Neural progenitor cell (in vitro differentiated cells): ENCODE measurements around the gene SH3BP5L. TPM values are rescaled to one million over a fixed set of nuclear protein-coding genes. Genes with fewer than 3 reads are reported as not detected.
"Not testable (repeated sequence)": the region's sequence is repeated elsewhere in the genome, so short reads cannot be mapped to it uniquely, and the experiment has no call there.

Experiments used
- DNase-seq: peaks from one replicate; pipeline ENCODE4 v3.0.0-alpha.2; 2016; ENCODE audit warnings: low spot score
- H2AFZ ChIP-seq: fragments of 200-600 bp; sonication (generic); replicated peaks from 2 replicates; pipeline ENCODE4 v1.6.1; 2016; ENCODE audit warnings: antibody characterized with exemption
- H3F3A ChIP-seq: fragments of 200-600 bp; sonication (generic); 2 replicates; pipeline ENCODE4 v1.6.1; 2016; ENCODE audit warnings: antibody characterized with exemption, low read depth
- H3K27ac ChIP-seq: fragments of 200-600 bp; sonication (generic); 2 replicates; pipeline ENCODE4 v1.5.1; 2016; ENCODE audit warnings: mild to moderate bottlenecking
- H3K27me3 ChIP-seq: fragments of 200-600 bp; sonication (generic); 2 replicates; pipeline ENCODE4 v1.6.1; 2016; ENCODE audit warnings: mild to moderate bottlenecking, moderate library complexity
- H3K36me3 ChIP-seq: fragments of 200-600 bp; sonication (generic); 2 replicates; pipeline ENCODE4 v1.5.1; 2016
- H3K4me1 ChIP-seq: fragments of 200-600 bp; sonication (generic); 2 replicates; pipeline ENCODE4 v1.6.1; 2016; ENCODE audit warnings: mixed run types
- H3K4me2 ChIP-seq: fragments of 200-600 bp; sonication (generic); 2 replicates; pipeline ENCODE4 v1.6.1; 2016
- H3K4me3 ChIP-seq: fragments of 200-600 bp; sonication (generic); 2 replicates; pipeline ENCODE4 v1.5.1; 2016
- H3K79me2 ChIP-seq: fragments of 200-600 bp; sonication (generic); 2 replicates; pipeline ENCODE4 v1.6.1; 2016; ENCODE audit warnings: low read depth
- H3K9ac ChIP-seq: fragments of 200-600 bp; sonication (generic); 2 replicates; pipeline ENCODE4 v1.6.1; 2016
- H3K9me3 ChIP-seq: fragments of 200-600 bp; sonication (generic); 2 replicates; pipeline ENCODE4 v1.5.1; 2016; ENCODE audit warnings: low read depth
- H4K20me1 ChIP-seq: fragments of 200-600 bp; sonication (generic); 2 replicates; pipeline ENCODE4 v1.6.1; 2016; ENCODE audit warnings: low read depth
- H3K27ac Mint-ChIP-seq: 3 replicates; pipeline ENCODE4 v1.8.0; 2021; ENCODE audit warnings: mixed read lengths
- H3K27me3 Mint-ChIP-seq: 2 replicates; pipeline ENCODE4 v1.8.0; 2022; ENCODE audit warnings: low read depth, mild to moderate bottlenecking, inconsistent platforms, moderate library complexity, mixed read lengths; ENCODE audit not compliant: insufficient read depth
- H3K36me3 Mint-ChIP-seq: 3 replicates; pipeline ENCODE4 v1.8.0; 2021; ENCODE audit warnings: mixed read lengths
- H3K4me1 Mint-ChIP-seq: 3 replicates; pipeline ENCODE4 v1.8.0; 2021; ENCODE audit warnings: mixed read lengths
- H3K4me3 Mint-ChIP-seq: 3 replicates; pipeline ENCODE4 v1.8.0; 2021; ENCODE audit warnings: mild to moderate bottlenecking, moderate library complexity, mixed read lengths
- H3K9me3 Mint-ChIP-seq: 3 replicates; pipeline ENCODE4 v1.8.0; 2020; ENCODE audit warnings: mixed read lengths
- CTCF ChIP-seq: fragments of 200-600 bp; sonication (generic); IDR thresholded peaks from 2 replicates; pipeline ENCODE4 v1.5.1; 2017; ENCODE audit warnings: antibody characterized with exemption, mild to moderate bottlenecking
- EZH2 ChIP-seq: fragments of 200-600 bp; sonication (generic); IDR thresholded peaks from 2 replicates; pipeline ENCODE4 v1.6.1; 2017; ENCODE audit warnings: antibody characterized with exemption, mild to moderate bottlenecking, moderate library complexity
- EZH2phosphoT487 ChIP-seq: fragments of 200-600 bp; sonication (generic); IDR thresholded peaks from 2 replicates; pipeline ENCODE4 v1.6.1; 2017; ENCODE audit warnings: antibody characterized with exemption
- total RNA-seq: library from RNA; depleted of rRNA; stranded (reverse); fragments of >200 nt; gene quantifications from 2 replicates; pipeline ENCODE4 v1.2.3, GENCODE V29; 2015; ENCODE audit warnings: low replicate concordance

SH3BP5L gene
- total RNA-seq, 1 donor from 2014 or later: 9.6 TPM

GRCh38 chr1:248791010-248791409, 34.7 kb downstream of the SH3BP5L start:
- no peak overlapping the region for H2AFZ ChIP-seq
- H3F3A ChIP-seq: no peaks in the 10 kb centered on the region
- DNase-seq: no peak
- no peak overlapping the region for H3K4me3 Mint-ChIP-seq
- peaks cover 5% of the 10 kb centered on the region for H3K9me3 ChIP-seq
- H3K9me3 Mint-ChIP-seq: peaks cover 4% of the 10 kb centered on the region
- H3K27me3 Mint-ChIP-seq: peaks cover 8% of the 10 kb centered on the region
- no peak overlapping the region for H3K27ac ChIP-seq
- no peak overlapping the region for H3K4me2 ChIP-seq
- H3K36me3 Mint-ChIP-seq: no peaks in the 10 kb centered on the region
- H3K36me3 ChIP-seq: no peaks in the 10 kb centered on the region
- no peaks in the 10 kb centered on the region for H3K4me1 ChIP-seq
- H3K9ac ChIP-seq: no peak overlapping the region
- H3K27me3 ChIP-seq: no peaks in the 10 kb centered on the region
- TF ChIP-seq CTCF (no peak), EZH2 (no peak), EZH2phosphoT487 (no peak)
- no peak overlapping the region for H3K27ac Mint-ChIP-seq
- no peak overlapping the region for H3K4me3 ChIP-seq
- no peaks in the 10 kb centered on the region for H4K20me1 ChIP-seq
- H3K4me1 Mint-ChIP-seq: no peaks in the 10 kb centered on the region
- no peaks in the 10 kb centered on the region for H3K79me2 ChIP-seq

GRCh38 chr1:248790456-248790855, 35.3 kb downstream of the SH3BP5L start:
- no peak overlapping the region for H3K4me3 ChIP-seq
- H3K9me3 Mint-ChIP-seq: peaks cover 2% of the 10 kb centered on the region

GRCh38 chr1:248789337-248789736, 36.4 kb downstream of the SH3BP5L start:
- not testable (repeated sequence) for H3K4me3 ChIP-seq, H4K20me1 ChIP-seq, H3K36me3 ChIP-seq, H3K9ac ChIP-seq, H3K9me3 ChIP-seq, H3K27me3 ChIP-seq, H3F3A ChIP-seq, H3K4me3 Mint-ChIP-seq, H3K27ac Mint-ChIP-seq, H3K79me2 ChIP-seq, H3K27me3 Mint-ChIP-seq, H3K4me1 ChIP-seq, H3K4me2 ChIP-seq, H3K27ac ChIP-seq, DNase-seq, H2AFZ ChIP-seq, H3K36me3 Mint-ChIP-seq, H3K9me3 Mint-ChIP-seq, H3K4me1 Mint-ChIP-seq

More at GRCh38 chr1:248790456-248790855, 35.3 kb downstream of the SH3BP5L start:
- no peaks in the 10 kb centered on the region for H3K79me2 ChIP-seq
- no peak overlapping the region for H3K4me2 ChIP-seq
- H3K4me1 Mint-ChIP-seq: no peaks in the 10 kb centered on the region
- H3F3A ChIP-seq: no peaks in the 10 kb centered on the region
- no peak for DNase-seq
- no peaks in the 10 kb centered on the region for H4K20me1 ChIP-seq
- no peak overlapping the region for H3K27ac Mint-ChIP-seq
- no peak overlapping the region for H2AFZ ChIP-seq
- no peaks in the 10 kb centered on the region for H3K27me3 ChIP-seq
- H3K9me3 ChIP-seq: peaks cover 5% of the 10 kb centered on the region
- H3K27ac ChIP-seq: no peak overlapping the region
- TF ChIP-seq EZH2: no peak
- no peak for TF ChIP-seq CTCF
- TF ChIP-seq EZH2phosphoT487: no peak
- H3K4me3 Mint-ChIP-seq: no peak overlapping the region
- no peaks in the 10 kb centered on the region for H3K36me3 Mint-ChIP-seq
- no peaks in the 10 kb centered on the region for H3K36me3 ChIP-seq
- no peak overlapping the region for H3K9ac ChIP-seq
- H3K27me3 Mint-ChIP-seq: peaks cover 8% of the 10 kb centered on the region
- H3K4me1 ChIP-seq: no peaks in the 10 kb centered on the region

- no peak overlapping the region for H2AFZ ChIP-seq
- H3K79me2 ChIP-seq: no peaks in the 10 kb centered on the region
- Mint-ChIP-seq H3K4me1 (no peaks in the 10 kb centered on the region), H3K36me3 (no peaks in the 10 kb centered on the region), H3K27ac (no peak overlapping the region), H3K27me3 (peaks cover 8% of the 10 kb centered on the region), H3K9me3 (no peaks in the 10 kb centered on the region), H3K4me3 (no peak overlapping the region)
- peaks cover 5% of the 10 kb centered on the region for H3K9me3 ChIP-seq
- no peaks in the 10 kb centered on the region for H3K27me3 ChIP-seq
- TF ChIP-seq EZH2phosphoT487 (no peak), EZH2 (no peak), CTCF (no peak)
- no peak overlapping the region for H3K4me3 ChIP-seq
- H3K4me2 ChIP-seq: no peak overlapping the region
- no peaks in the 10 kb centered on the region for H3K36me3 ChIP-seq
- no peaks in the 10 kb centered on the region for H4K20me1 ChIP-seq
- no peaks in the 10 kb centered on the region for H3K4me1 ChIP-seq
- H3K27ac ChIP-seq: no peak overlapping the region
- H3F3A ChIP-seq: no peaks in the 10 kb centered on the region
- no peak overlapping the region for H3K9ac ChIP-seq
- DNase-seq: no peak
Observed at GRCh38 chr1:248788327-248788726, 37.4 kb downstream of the SH3BP5L start.
